ENCODE measurements around the gene TWIST1.

TWIST1 gene

GRCh38 chr7:19117091-19117869 is at the start of gene TWIST1:
Gene TWIST1 (minus strand): TSS chr7:19117636. CDS start chr7:19117321, 315 bp downstream.
- DNase-seq (ENCODE audit: low spot score in 2 of 2) (no peak), ATAC-seq (ENCODE audit: low read depth) (peak; percentile 44)
- H3K27me3 Mint-ChIP-seq: peaks cover 13% of the 10 kb centered on the region

GRCh38 chr7:19161671-19162070 is 44.2 kb upstream of the TWIST1 start:
- ATAC-seq (ENCODE audit: low read depth): no peak

More at GRCh38 chr7:19117091-19117869, at the start of gene TWIST1:
- Mint-ChIP-seq H3K36me3 (no peaks in the 10 kb centered on the region), H3K9me3 (peaks cover 2% of the 10 kb centered on the region), H3K27ac (no peak within 1 kb of the TSS), H3K4me3 (peak within 1 kb of the TSS; percentile 73), H3K4me1 (peaks cover 8% of the 10 kb centered on the region)

GRCh38 chr7:19146699-19147098 is 29.3 kb upstream of the TWIST1 start:
- no peak overlapping the region for H3K27ac Mint-ChIP-seq
- ATAC-seq (ENCODE audit: low read depth) (no peak), DNase-seq (ENCODE audit: low spot score in 2 of 2) (no peak)
- H3K4me1 Mint-ChIP-seq: peaks cover 2% of the 10 kb centered on the region
- peaks cover 10% of the 10 kb centered on the region for H3K27me3 Mint-ChIP-seq
- no peak overlapping the region for H3K4me3 Mint-ChIP-seq
- H3K36me3 Mint-ChIP-seq: peaks cover 1% of the 10 kb centered on the region
- peaks cover 3% of the 10 kb centered on the region for H3K9me3 Mint-ChIP-seq

More at GRCh38 chr7:19161671-19162070, 44.2 kb upstream of the TWIST1 start:
- Mint-ChIP-seq H3K27me3 (no peaks in the 10 kb centered on the region), H3K4me1 (no peaks in the 10 kb centered on the region), H3K9me3 (no peaks in the 10 kb centered on the region), H3K4me3 (no peak overlapping the region), H3K36me3 (no peaks in the 10 kb centered on the region), H3K27ac (no peak overlapping the region)
- no peak for DNase-seq (ENCODE audit: low spot score in 2 of 2)

- H3K27me3 Mint-ChIP-seq: peaks cover 10% of the 10 kb centered on the region
- peaks cover 3% of the 10 kb centered on the region for H3K9me3 Mint-ChIP-seq
- DNase-seq (ENCODE audit: low spot score in 2 of 2) (no peak), ATAC-seq (ENCODE audit: low read depth) (no peak)
- H3K4me3 Mint-ChIP-seq: no peak overlapping the region
- no peak overlapping the region for H3K27ac Mint-ChIP-seq
- peaks cover 2% of the 10 kb centered on the region for H3K4me1 Mint-ChIP-seq
- H3K36me3 Mint-ChIP-seq: peaks cover 1% of the 10 kb centered on the region
These were observed 28.1 kb upstream of the TWIST1 start for GRCh38 chr7:19145434-19146115.

GRCh38 chr7:19144661-19145433 is 27.4 kb upstream of the TWIST1 start, which contains the start of gene FERD3L:
Gene FERD3L (minus strand): TSS chr7:19145421. CDS start chr7:19145362, 59 bp downstream.
- ATAC-seq (ENCODE audit: low read depth): no peak
- no peak within 1 kb of the TSS for H3K4me3 Mint-ChIP-seq
- peaks cover 3% of the 10 kb centered on the region for H3K9me3 Mint-ChIP-seq
- H3K4me1 Mint-ChIP-seq: peaks cover 2% of the 10 kb centered on the region
- H3K36me3 Mint-ChIP-seq: peaks cover 1% of the 10 kb centered on the region
- no peak within 1 kb of the TSS for H3K27ac Mint-ChIP-seq
- H3K27me3 Mint-ChIP-seq: peaks cover 10% of the 10 kb centered on the region
- DNase-seq (ENCODE audit: low spot score in 2 of 2): no peak

- peaks cover 10% of the 10 kb centered on the region for H3K27me3 Mint-ChIP-seq
- DNase-seq (ENCODE audit: low spot score in 2 of 2): no peak
- no peak for ATAC-seq (ENCODE audit: low read depth)
- no peak overlapping the region for H3K4me3 Mint-ChIP-seq
- H3K27ac Mint-ChIP-seq: no peak overlapping the region
- H3K36me3 Mint-ChIP-seq: peaks cover 1% of the 10 kb centered on the region
- H3K9me3 Mint-ChIP-seq: peaks cover 3% of the 10 kb centered on the region
- H3K4me1 Mint-ChIP-seq: peaks cover 2% of the 10 kb centered on the region
These were observed 26.6 kb upstream of the TWIST1 start for GRCh38 chr7:19143881-19144574.

GRCh38 chr7:19139706-19140327 is 22.4 kb upstream of the TWIST1 start:
- Mint-ChIP-seq H3K36me3 (no peaks in the 10 kb centered on the region), H3K27me3 (peaks cover 4% of the 10 kb centered on the region), H3K4me3 (no peak overlapping the region), H3K27ac (no peak overlapping the region), H3K9me3 (no peaks in the 10 kb centered on the region), H3K4me1 (peaks cover 2% of the 10 kb centered on the region)
- ATAC-seq (ENCODE audit: low read depth) (no peak), DNase-seq (ENCODE audit: low spot score in 2 of 2) (no peak)

GRCh38 chr7:19133886-19134285 is 16.4 kb upstream of the TWIST1 start:
- Mint-ChIP-seq H3K27ac (no peak overlapping the region), H3K36me3 (no peaks in the 10 kb centered on the region), H3K27me3 (peaks cover 5% of the 10 kb centered on the region), H3K4me3 (no peak overlapping the region), H3K4me1 (no peaks in the 10 kb centered on the region), H3K9me3 (no peaks in the 10 kb centered on the region)
- DNase-seq (ENCODE audit: low spot score in 2 of 2): no peak
- ATAC-seq (ENCODE audit: low read depth): no peak

GRCh38 chr7:19133390-19133789 is 16.0 kb upstream of the TWIST1 start:
- no peak overlapping the region for H3K27ac Mint-ChIP-seq
- peaks cover 5% of the 10 kb centered on the region for H3K27me3 Mint-ChIP-seq
- DNase-seq (ENCODE audit: low spot score in 2 of 2) (no peak), ATAC-seq (ENCODE audit: low read depth) (no peak)
- no peaks in the 10 kb centered on the region for H3K9me3 Mint-ChIP-seq
- H3K4me3 Mint-ChIP-seq: no peak overlapping the region
- no peaks in the 10 kb centered on the region for H3K4me1 Mint-ChIP-seq
- H3K36me3 Mint-ChIP-seq: no peaks in the 10 kb centered on the region

GRCh38 chr7:19128856-19129255 is 11.4 kb upstream of the TWIST1 start:
- H3K4me1 Mint-ChIP-seq: no peaks in the 10 kb centered on the region
- H3K4me3 Mint-ChIP-seq: no peak overlapping the region
- no peak overlapping the region for H3K27ac Mint-ChIP-seq
- ATAC-seq (ENCODE audit: low read depth): no peak
- H3K9me3 Mint-ChIP-seq: no peaks in the 10 kb centered on the region
- H3K27me3 Mint-ChIP-seq: peaks cover 10% of the 10 kb centered on the region
- H3K36me3 Mint-ChIP-seq: no peaks in the 10 kb centered on the region
- DNase-seq (ENCODE audit: low spot score in 2 of 2): no peak

GRCh38 chr7:19121977-19122588 is 4.6 kb upstream of the TWIST1 start:
- DNase-seq (ENCODE audit: low spot score in 2 of 2) (no peak), ATAC-seq (ENCODE audit: low read depth) (no peak)
- Mint-ChIP-seq H3K4me1 (peaks cover 2% of the 10 kb centered on the region), H3K36me3 (no peaks in the 10 kb centered on the region), H3K27me3 (peaks cover 10% of the 10 kb centered on the region), H3K27ac (no peak overlapping the region), H3K9me3 (no peaks in the 10 kb centered on the region), H3K4me3 (no peak overlapping the region)

GRCh38 chr7:19119870-19120486 is 2.5 kb upstream of the TWIST1 start:
- peaks cover 12% of the 10 kb centered on the region for H3K27me3 Mint-ChIP-seq
- no peaks in the 10 kb centered on the region for H3K9me3 Mint-ChIP-seq
- H3K27ac Mint-ChIP-seq: no peak overlapping the region
- no peaks in the 10 kb centered on the region for H3K36me3 Mint-ChIP-seq
- ATAC-seq (ENCODE audit: low read depth) (no peak), DNase-seq (ENCODE audit: low spot score in 2 of 2) (no peak)
- H3K4me1 Mint-ChIP-seq: peaks cover 8% of the 10 kb centered on the region
- no peak overlapping the region for H3K4me3 Mint-ChIP-seq

Data from memory B cell (primary cell).